Measurements from ENCODE around the gene TMED7.

DNA sequence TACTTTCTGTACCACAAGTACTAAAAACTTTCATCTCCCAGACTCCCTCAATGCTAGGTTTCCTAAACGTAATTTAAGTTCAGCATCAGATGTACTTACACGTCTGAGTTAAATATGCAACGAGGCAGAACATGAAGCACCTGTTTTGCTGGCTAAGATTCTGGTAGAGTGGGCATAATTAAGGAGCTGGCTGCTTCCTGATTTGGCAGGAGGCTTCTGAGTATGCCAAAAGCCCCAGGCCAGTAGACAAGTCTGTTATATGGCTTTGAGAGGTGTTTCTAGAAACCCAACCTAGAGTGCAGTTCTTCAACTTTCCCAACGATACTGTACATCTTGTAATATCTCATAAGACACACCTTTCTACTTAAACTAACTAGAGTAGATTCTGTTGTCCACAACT, 37.2 kb downstream of the TMED7 start:
- TF ChIP-seq SIRT6 (IDR thresholded peaks at IDR 0.05; ENCODE audit: low read length) (no peak), CHD2 (IDR thresholded peaks at IDR 0.05; ENCODE audit: low read length) (no peak), POLR2A (IDR thresholded peaks at IDR 0.05; ENCODE audit: control extremely low read depth in 1 of 2, low read depth in 2 of 2, low read length in 2 of 2) (no peak), YY1 (IDR thresholded peaks at IDR 0.05; ENCODE audit: low read depth, low read length) (no peak)
- TF ChIP-seq, protein P1, sequence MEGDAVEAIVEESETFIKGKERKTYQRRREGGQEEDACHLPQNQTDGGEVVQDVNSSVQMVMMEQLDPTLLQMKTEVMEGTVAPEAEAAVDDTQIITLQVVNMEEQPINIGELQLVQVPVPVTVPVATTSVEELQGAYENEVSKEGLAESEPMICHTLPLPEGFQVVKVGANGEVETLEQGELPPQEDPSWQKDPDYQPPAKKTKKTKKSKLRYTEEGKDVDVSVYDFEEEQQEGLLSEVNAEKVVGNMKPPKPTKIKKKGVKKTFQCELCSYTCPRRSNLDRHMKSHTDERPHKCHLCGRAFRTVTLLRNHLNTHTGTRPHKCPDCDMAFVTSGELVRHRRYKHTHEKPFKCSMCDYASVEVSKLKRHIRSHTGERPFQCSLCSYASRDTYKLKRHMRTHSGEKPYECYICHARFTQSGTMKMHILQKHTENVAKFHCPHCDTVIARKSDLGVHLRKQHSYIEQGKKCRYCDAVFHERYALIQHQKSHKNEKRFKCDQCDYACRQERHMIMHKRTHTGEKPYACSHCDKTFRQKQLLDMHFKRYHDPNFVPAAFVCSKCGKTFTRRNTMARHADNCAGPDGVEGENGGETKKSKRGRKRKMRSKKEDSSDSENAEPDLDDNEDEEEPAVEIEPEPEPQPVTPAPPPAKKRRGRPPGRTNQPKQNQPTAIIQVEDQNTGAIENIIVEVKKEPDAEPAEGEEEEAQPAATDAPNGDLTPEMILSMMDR (IDR thresholded peaks at IDR 0.05; ENCODE audit: control extremely low read depth in 1 of 3, insufficient read depth in 1 of 3, low read depth in 1 of 3, low read length in 3 of 3): no peak
- TF ChIP-seq, protein P2, sequence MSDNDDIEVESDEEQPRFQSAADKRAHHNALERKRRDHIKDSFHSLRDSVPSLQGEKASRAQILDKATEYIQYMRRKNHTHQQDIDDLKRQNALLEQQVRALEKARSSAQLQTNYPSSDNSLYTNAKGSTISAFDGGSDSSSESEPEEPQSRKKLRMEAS (IDR thresholded peaks at IDR 0.05): no peak
